ENCODE measurements around the gene PCSK6. TPM values are rescaled to one million over a fixed set of nuclear protein-coding genes. Genes with fewer than 3 reads are reported as not detected.
"Not testable (repeated sequence)": the region's sequence is repeated elsewhere in the genome, so short reads cannot be mapped to it uniquely, and the experiment has no call there.

The PCSK6 gene
- total RNA-seq, 1 experiment from 2014 or later, result 69.5 TPM

- H3K27ac Mint-ChIP-seq (ENCODE audit: unreplicated experiment), result no peak overlapping the region
- TF ChIP-seq CTCF (IDR thresholded peaks at IDR 0.05; ENCODE audit: insufficient read depth in 1 of 2, low read depth in 1 of 2, low read length in 1 of 2, severe bottlenecking in 1 of 2, unreplicated experiment in 1 of 2), result no peak
- H3K27me3 Mint-ChIP-seq (ENCODE audit: insufficient read depth, unreplicated experiment), result no peaks in the 10 kb centered on the region
- CTCF ChIA-PET, result no interaction called here
- H3K27me3 ChIP-seq (replicated peaks; ENCODE audit: control insufficient read depth, insufficient read depth, low read length), result no peaks in the 10 kb centered on the region
- no peak overlapping the region for H3K4me3 Mint-ChIP-seq (ENCODE audit: unreplicated experiment)
- H3K4me3 ChIP-seq (ENCODE audit: low read depth, low read length), result no peak overlapping the region
- no peaks in the 10 kb centered on the region; the same call in 1 of the 2 replicates for H3K4me1 ChIP-seq
- H3K36me3 ChIP-seq (ENCODE audit: control insufficient read depth, insufficient read depth, low read length), result no peaks in the 10 kb centered on the region; the same call in 1 of the 2 replicates
- POLR2A ChIA-PET, result no interaction called here
- no TSS peak for BruUV-seq (replicated peaks)
- H3K9me3 ChIP-seq, result no peaks in the 10 kb centered on the region
- H3K4me1 Mint-ChIP-seq (ENCODE audit: low read depth, unreplicated experiment), result peaks cover 9% of the 10 kb centered on the region
- no peaks in the 10 kb centered on the region for H3K9me3 Mint-ChIP-seq (ENCODE audit: unreplicated experiment)
- DNase-seq, result no peak
- intact Hi-C loops (cut with micrococcal nuclease; ENCODE audit: unreplicated experiment), result no loop called here
- peaks cover 17% of the 10 kb centered on the region for H3K36me3 Mint-ChIP-seq (ENCODE audit: insufficient read depth, unreplicated experiment)
Measured at GRCh38 chr15:101342056-101342455, 147.5 kb downstream of the PCSK6 start.

- TF ChIP-seq CTCF (IDR thresholded peaks at IDR 0.05; ENCODE audit: insufficient read depth in 1 of 2, low read depth in 1 of 2, low read length in 1 of 2, severe bottlenecking in 1 of 2, unreplicated experiment in 1 of 2), result no peak
- no peaks in the 10 kb centered on the region for H3K4me1 ChIP-seq
- peaks cover 8% of the 10 kb centered on the region for H3K36me3 Mint-ChIP-seq (ENCODE audit: insufficient read depth, unreplicated experiment)
- H3K36me3 ChIP-seq (ENCODE audit: control insufficient read depth, insufficient read depth, low read length), result no peaks in the 10 kb centered on the region; the same call in 1 of the 2 replicates
- H3K27me3 Mint-ChIP-seq (ENCODE audit: insufficient read depth, unreplicated experiment), result no peaks in the 10 kb centered on the region
- H3K9me3 ChIP-seq, result no peaks in the 10 kb centered on the region
- H3K27me3 ChIP-seq (replicated peaks; ENCODE audit: control insufficient read depth, insufficient read depth, low read length), result no peaks in the 10 kb centered on the region
- H3K9me3 Mint-ChIP-seq (ENCODE audit: unreplicated experiment), result no peaks in the 10 kb centered on the region
- no TSS peak for BruUV-seq (replicated peaks)
- intact Hi-C loops (cut with micrococcal nuclease; ENCODE audit: unreplicated experiment), result no loop called here
- H3K4me3 Mint-ChIP-seq (ENCODE audit: unreplicated experiment), result no peak overlapping the region
- DNase-seq, result no peak
- ChIA-PET POLR2A (interaction anchor here (0.6 kb wide), 1 partner anchor 195 kb away, joined by 3 read pairs; no protein-coding TSS in a partner anchor), CTCF (no interaction called here)
- no peak overlapping the region for H3K27ac Mint-ChIP-seq (ENCODE audit: unreplicated experiment)
- H3K4me1 Mint-ChIP-seq (ENCODE audit: low read depth, unreplicated experiment), result no peaks in the 10 kb centered on the region
- no peak overlapping the region for H3K4me3 ChIP-seq (ENCODE audit: low read depth, low read length)
Measured at GRCh38 chr15:101338502-101339057, 150.9 kb downstream of the PCSK6 start.

- Histone ChIP-seq H3K4me3 (ENCODE audit: low read depth, low read length) (no peak overlapping the region), H3K36me3 (ENCODE audit: control insufficient read depth, insufficient read depth, low read length) (no peaks in the 10 kb centered on the region; the same call in 1 of the 2 replicates), H3K4me1 (no peaks in the 10 kb centered on the region), H3K27me3 (replicated peaks; ENCODE audit: control insufficient read depth, insufficient read depth, low read length) (no peaks in the 10 kb centered on the region), H3K9me3 (no peaks in the 10 kb centered on the region)
- Mint-ChIP-seq H3K27me3 (ENCODE audit: insufficient read depth, unreplicated experiment) (no peaks in the 10 kb centered on the region), H3K9me3 (ENCODE audit: unreplicated experiment) (no peaks in the 10 kb centered on the region), H3K27ac (ENCODE audit: unreplicated experiment) (no peak overlapping the region), H3K4me1 (ENCODE audit: low read depth, unreplicated experiment) (no peaks in the 10 kb centered on the region), H3K36me3 (ENCODE audit: insufficient read depth, unreplicated experiment) (peaks cover 8% of the 10 kb centered on the region), H3K4me3 (ENCODE audit: unreplicated experiment) (no peak overlapping the region)
- POLR2A ChIA-PET, result no interaction called here
- DNase-seq, result no peak
- TF ChIP-seq CTCF (IDR thresholded peaks at IDR 0.05; ENCODE audit: insufficient read depth in 1 of 2, low read depth in 1 of 2, low read length in 1 of 2, severe bottlenecking in 1 of 2, unreplicated experiment in 1 of 2), result no peak
- CTCF ChIA-PET, result no interaction called here
- BruUV-seq (replicated peaks), result no TSS peak
- intact Hi-C loops (cut with micrococcal nuclease; ENCODE audit: unreplicated experiment), result no loop called here
Measured at GRCh38 chr15:101337976-101338375, 151.5 kb downstream of the PCSK6 start.

GRCh38 chr15:101333907-101334789 lies 155.4 kb downstream of the PCSK6 start:
- H3K27me3 Mint-ChIP-seq (ENCODE audit: insufficient read depth, unreplicated experiment); H3K27ac Mint-ChIP-seq (ENCODE audit: unreplicated experiment); H3K4me1 Mint-ChIP-seq (ENCODE audit: low read depth, unreplicated experiment); POLR2A ChIA-PET; CTCF ChIA-PET; intact Hi-C loops (cut with micrococcal nuclease; ENCODE audit: unreplicated experiment); H3K4me3 ChIP-seq (ENCODE audit: low read depth, low read length); DNase-seq; H3K9me3 ChIP-seq; H3K4me3 Mint-ChIP-seq (ENCODE audit: unreplicated experiment); H3K9me3 Mint-ChIP-seq (ENCODE audit: unreplicated experiment); H3K27me3 ChIP-seq (replicated peaks; ENCODE audit: control insufficient read depth, insufficient read depth, low read length); H3K36me3 ChIP-seq (ENCODE audit: control insufficient read depth, insufficient read depth, low read length); H3K4me1 ChIP-seq; BruUV-seq (replicated peaks): not testable (repeated sequence)
- peaks cover 15% of the 10 kb centered on the region for H3K36me3 Mint-ChIP-seq (ENCODE audit: insufficient read depth, unreplicated experiment)

Measured in Caco-2 (cell line).